GM18873 (cell line): ENCODE results near the gene EPHX1.
"Not testable (repeated sequence)": the region's sequence is repeated elsewhere in the genome, so short reads cannot be mapped to it uniquely, and the experiment has no call there.

Experiments
- ATAC-seq: cut with Tn5 transposase; IDR thresholded peaks from one replicate; pipeline ENCODE4 v1.9.1; 2021; ENCODE audit warnings: mild to moderate bottlenecking, moderate library complexity, moderate number of reproducible peaks; ENCODE audit not compliant: unreplicated experiment, low FRiP score

Gene EPHX1

GRCh38 chr1:225879521-225880221 is 69.7 kb downstream of the EPHX1 start:
- no peak for ATAC-seq

GRCh38 chr1:225880222-225880588 is 70.3 kb downstream of the EPHX1 start:
- no peak for ATAC-seq

- no peak for ATAC-seq
Measured at GRCh38 chr1:225880636-225881035, 70.7 kb downstream of the EPHX1 start.

GRCh38 chr1:225881081-225881958 is 71.4 kb downstream of the EPHX1 start:
- no peak for ATAC-seq

GRCh38 chr1:225881959-225882693 is 72.2 kb downstream of the EPHX1 start, which contains the start of gene TMEM63A:
TMEM63A (minus strand) TSS chr1:225882380; CDS start chr1:225877580, 4,800 bp downstream.
- ATAC-seq, result peak; percentile 70

GRCh38 chr1:225882694-225883615 is 73.0 kb downstream of the EPHX1 start:
- peak; percentile 23 for ATAC-seq

- ATAC-seq, result no peak
Measured at GRCh38 chr1:225883616-225884265, 73.8 kb downstream of the EPHX1 start.

- ATAC-seq, result no peak
Measured at GRCh38 chr1:225885336-225885735, 75.4 kb downstream of the EPHX1 start.

GRCh38 chr1:225886159-225887029 is 76.5 kb downstream of the EPHX1 start:
- ATAC-seq, result no peak

GRCh38 chr1:225887030-225887314 is 77.0 kb downstream of the EPHX1 start:
- no peak for ATAC-seq

- not testable (repeated sequence) for ATAC-seq
Measured at GRCh38 chr1:225887554-225888288, 77.8 kb downstream of the EPHX1 start.

- no peak for ATAC-seq
Measured at GRCh38 chr1:225888289-225888897, 78.5 kb downstream of the EPHX1 start.

- no peak for ATAC-seq
Measured at GRCh38 chr1:225888898-225889601, 79.1 kb downstream of the EPHX1 start, which contains the start of gene LEFTY1. LEFTY1 (minus strand) TSS chr1:225889146; CDS start chr1:225889066, 80 bp downstream.

- no peak for ATAC-seq
Measured at GRCh38 chr1:225889743-225890142, 79.8 kb downstream of the EPHX1 start.

- ATAC-seq, result no peak
Measured at GRCh38 chr1:225890346-225891228, 80.7 kb downstream of the EPHX1 start.
